GM10266 (cell line): ENCODE measurements around the gene DHX16.
A peak's percentile ranks its signal among the peaks of the same experiment; 100 is the strongest.
"Not testable (repeated sequence)": the region's sequence is repeated elsewhere in the genome, so short reads cannot be mapped to it uniquely, and the experiment has no call there.

Experiments used
- DNase-seq: peaks from one replicate; pipeline ENCODE4 v3.0.0; 2012; ENCODE audit errors: extremely low spot score
- TF ChIP-seq, protein P1 (sequence below): IDR thresholded peaks from 2 replicates; pipeline ENCODE4 v1.5.1; 2012; ENCODE audit warnings: mild to moderate bottlenecking, low read depth; ENCODE audit not compliant: control insufficient read depth, insufficient read depth; ENCODE audit errors: missing control alignments

DHX16 gene

DNA sequence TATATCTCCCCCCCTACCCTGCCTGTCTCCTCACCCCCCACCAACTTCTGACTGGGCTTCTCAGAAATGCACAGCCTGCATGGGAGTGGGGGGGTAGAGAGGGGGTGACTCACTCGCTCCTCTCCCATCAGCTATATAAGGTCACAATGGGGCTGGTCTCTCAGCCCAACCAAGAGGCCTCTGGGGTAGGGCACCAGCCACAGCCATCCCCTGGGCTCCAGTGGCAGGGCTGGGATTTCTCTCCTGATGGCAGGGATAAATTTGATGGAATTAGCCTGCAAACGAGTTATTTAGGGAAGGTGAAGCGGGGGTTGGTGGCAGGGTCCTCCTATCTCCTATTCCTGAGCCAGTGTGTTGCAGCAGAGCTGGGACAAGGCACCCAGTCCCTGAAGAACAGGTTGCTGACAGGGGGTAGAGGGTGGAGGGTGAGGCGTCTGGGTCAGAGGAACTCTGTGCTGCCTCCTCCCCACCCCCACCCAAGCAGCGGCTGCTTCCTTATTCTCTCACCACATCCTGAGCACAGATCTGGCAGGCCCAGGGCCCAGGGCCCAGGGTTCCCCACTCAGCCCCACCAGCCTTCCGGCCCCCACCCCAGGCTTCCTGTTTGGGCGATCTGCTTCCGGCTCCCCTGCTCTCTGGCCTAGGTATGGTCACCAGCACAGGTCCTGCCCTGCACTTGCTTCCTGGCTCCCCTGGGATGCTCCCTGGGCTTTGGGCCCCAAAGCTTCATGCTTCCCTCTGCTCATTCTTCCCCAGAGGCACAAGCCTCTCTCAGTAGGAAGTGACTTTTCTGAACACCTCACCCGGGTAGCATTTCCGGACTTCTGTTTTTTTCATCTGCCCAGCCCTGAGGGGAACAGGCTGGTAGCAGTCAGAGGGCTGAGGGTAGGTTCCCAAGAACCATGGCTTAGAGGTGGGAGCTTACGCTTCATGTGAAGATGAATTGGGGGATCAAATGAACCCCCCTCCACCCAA, 9.6 kb upstream of the DHX16 start:
- TF ChIP-seq, protein P1, sequence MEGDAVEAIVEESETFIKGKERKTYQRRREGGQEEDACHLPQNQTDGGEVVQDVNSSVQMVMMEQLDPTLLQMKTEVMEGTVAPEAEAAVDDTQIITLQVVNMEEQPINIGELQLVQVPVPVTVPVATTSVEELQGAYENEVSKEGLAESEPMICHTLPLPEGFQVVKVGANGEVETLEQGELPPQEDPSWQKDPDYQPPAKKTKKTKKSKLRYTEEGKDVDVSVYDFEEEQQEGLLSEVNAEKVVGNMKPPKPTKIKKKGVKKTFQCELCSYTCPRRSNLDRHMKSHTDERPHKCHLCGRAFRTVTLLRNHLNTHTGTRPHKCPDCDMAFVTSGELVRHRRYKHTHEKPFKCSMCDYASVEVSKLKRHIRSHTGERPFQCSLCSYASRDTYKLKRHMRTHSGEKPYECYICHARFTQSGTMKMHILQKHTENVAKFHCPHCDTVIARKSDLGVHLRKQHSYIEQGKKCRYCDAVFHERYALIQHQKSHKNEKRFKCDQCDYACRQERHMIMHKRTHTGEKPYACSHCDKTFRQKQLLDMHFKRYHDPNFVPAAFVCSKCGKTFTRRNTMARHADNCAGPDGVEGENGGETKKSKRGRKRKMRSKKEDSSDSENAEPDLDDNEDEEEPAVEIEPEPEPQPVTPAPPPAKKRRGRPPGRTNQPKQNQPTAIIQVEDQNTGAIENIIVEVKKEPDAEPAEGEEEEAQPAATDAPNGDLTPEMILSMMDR: no peak
- peak; percentile 81 for DNase-seq

DNA sequence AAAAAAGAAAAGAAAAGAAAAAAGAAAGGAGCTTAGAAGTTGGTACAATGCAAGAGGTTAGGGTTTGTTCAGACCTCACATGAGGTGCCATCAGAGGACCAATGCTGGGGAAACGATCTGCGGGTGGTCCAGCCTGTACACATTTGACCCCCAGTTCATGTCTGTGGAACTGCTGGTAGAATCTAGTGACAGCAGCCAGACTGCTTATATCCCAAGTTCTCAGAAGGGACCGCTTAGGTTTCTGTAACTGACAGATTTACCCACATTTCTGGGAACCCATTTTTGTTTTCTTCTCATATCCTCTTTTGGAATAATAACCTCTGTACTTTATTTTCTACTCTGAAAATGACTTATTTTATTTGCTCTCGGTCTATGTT, 8.9 kb upstream of the DHX16 start:
- peak; percentile 7 for DNase-seq
- TF ChIP-seq, protein P1: no peak

DNA sequence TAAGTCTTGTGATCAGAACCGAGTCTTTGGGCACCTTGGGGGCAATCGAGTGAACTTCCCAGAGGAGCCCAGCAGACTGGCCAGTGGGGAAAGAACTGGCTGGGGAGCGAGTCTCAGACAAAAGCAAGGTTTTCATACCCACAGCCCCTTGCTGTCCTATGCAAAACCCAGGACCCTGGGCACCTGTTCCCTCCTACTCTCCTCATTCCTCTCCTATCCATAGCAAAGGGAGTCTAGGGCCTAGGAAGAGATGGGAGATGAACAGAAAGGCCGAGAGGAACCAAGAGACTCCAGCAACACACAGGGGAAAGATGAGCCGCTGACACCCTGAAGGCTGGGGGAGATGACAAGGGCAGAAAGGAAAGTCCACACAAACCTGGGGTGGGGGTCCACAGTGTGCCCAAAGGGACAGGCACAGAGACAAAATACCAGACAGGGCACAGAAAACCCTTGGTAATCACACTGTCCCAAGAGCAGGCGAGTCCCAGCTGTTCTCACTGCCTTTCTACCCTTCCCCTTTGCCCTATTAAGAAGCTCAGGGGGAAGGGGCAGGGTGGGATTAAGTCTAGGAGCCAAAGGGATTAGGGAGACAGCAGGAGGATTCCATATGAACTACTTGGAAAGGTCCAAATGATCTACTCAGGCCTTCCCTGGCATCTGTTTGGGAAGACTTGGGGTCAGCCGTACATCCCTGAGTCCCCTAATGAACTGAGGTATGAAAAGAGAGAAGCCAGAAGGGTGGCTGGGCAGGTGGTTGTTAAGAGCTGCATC, 7.1 kb upstream of the DHX16 start:
- DNase-seq: no peak
- TF ChIP-seq, protein P1: no peak

DNA sequence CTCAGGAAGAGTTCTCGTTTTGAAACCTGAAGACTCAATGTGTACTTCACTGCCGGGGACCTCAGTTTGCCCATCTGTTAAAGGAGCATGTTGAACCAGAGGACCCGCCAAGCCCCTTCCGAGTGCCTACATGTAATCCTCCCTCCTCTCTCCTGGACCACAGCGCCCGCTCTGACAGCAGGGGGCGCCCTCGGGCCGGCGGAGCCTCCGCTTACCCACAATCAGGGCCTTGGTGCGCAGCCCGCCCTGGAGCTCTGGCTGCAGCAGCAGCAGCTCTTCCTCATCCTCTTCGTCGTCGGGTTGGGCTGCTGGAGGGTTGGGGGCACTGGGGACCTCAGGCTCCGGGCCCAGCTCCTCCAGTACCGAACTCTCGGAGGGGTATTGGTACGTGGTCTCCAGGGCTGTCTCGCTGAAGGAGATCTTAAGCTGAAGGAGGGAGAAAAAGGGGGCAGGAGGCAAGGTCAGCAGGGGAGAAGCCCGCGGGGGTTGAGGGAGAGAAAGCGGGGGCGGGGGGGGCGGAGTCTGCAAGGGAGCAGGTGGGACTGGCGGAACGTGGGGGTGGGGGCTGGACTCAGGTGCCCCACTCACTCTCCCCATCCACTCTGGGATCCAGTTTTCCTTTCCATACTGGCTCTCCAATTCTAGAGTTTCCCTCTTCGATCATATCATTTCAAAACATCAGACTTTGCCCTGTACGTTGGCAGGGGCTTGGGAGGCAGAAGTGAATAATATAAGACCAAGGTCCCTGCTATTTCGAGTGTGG, 6.3 kb upstream of the DHX16 start:
- TF ChIP-seq, protein P1: peak; percentile 99
- DNase-seq: peak; percentile 82

DNA sequence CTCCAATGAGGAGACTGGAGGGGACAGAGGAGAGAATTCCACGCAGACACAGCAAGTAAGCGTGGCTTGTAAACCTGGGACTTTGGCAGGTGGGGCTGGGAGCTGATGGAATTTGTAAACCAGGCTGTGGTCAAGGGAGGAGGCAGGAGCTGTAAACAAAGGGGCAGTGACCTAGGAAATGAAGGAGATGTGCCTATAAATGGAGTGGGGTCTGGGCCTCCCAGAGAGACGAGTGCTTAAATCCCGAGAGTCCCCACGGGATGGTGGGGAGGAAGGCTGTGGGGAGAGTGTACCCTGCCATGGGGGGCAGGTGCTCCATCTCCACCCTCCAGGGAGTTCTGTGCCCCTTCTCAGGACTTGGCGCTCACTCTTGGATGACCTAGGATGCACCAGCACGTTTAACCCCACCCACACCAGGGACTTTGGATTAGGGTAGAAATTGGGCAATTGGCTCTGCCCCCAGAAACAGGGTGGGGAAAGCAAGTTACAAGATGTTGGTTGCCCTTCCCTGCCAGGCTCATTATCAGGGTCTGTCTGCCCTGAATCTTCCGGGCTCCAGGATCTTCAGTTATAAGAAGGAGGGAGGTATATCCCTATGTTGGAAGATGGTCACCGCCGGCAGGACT, 4.0 kb upstream of the DHX16 start:
- DNase-seq: no peak
- TF ChIP-seq, protein P1: no peak

DNA sequence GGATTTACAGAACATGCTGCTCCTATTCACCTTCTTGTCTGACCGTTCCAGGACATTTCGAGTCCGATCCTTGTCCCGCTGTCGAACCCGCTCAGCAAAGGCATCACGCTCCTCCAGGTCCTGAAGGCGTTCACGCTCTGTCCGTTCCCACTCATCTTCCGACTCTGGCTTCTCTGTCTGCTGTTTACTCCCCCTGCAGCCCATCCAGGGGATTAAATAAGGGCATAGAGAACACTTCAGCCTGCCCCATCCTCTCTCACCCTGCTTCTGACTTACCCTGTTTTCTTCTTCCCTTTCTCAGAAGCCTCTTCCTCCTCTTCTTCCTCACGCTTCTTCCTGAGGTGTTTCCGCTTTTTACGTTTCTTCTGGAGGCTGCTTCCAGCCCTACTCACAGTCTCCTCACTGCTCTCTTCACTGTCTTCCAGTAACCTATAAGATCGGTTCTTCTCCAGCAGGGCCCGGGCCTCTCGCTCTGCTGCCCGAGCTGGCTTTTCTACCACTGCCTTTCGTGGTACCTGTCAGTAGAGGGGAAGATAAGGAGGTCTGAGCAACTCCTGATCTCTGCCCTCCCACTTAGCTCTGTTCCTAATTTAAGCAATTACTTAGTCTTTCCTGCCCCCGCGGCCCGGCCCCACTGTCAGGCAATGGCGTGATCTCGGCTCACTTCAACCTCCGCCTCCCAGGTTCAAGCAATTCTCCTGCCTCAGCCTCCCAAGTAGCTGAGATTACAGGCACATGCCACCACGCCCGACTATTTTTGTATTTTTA, 1.9 kb downstream of the DHX16 start:
- TF ChIP-seq, protein P1: no peak
- no peak for DNase-seq

DNA sequence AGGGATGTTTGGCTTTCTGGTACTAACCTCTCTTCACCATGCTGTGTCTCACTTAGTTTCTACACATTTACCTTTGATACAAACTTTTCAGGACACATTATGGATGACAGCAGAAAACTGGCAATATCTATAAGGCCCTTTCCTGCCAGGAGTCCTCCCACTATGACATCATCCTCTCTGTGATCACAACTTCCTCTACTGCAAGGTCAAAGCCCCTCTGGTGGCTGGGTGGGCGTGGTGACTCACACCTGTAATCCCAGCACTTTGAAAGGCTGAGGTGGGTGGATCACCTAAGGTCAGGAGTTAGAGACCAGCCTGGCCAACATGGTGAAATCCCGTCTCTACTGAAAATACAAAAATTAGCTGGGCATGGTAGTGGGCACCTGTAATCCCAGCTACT, 6.5 kb downstream of the DHX16 start:
- not testable (repeated sequence) for DNase-seq
